Measurements from ENCODE around the gene PIKFYVE. TPM values are rescaled to one million over a fixed set of nuclear protein-coding genes. Genes with fewer than 3 reads are reported as not detected.

The PIKFYVE gene
- total and polyA plus RNA-seq, 10 of the 15 experiments (the other 5 are each of a cell fraction or from before 2014, with no cell fraction given) = 5.2 to 41.7 (median 19.6) TPM

GRCh38 chr2:208384637-208385036 is 118.6 kb downstream of the PIKFYVE start (continued):
- TF ChIP-seq ZNF687 (IDR thresholded peaks at IDR 0.05) (no peak), ETV6 (conservative IDR thresholded peaks at IDR 0.05 in 1 of 2, IDR thresholded peaks at IDR 0.05 in 1 of 2; ENCODE audit: borderline replicate concordance in 1 of 2, low read depth in 1 of 2) (no peak), NFXL1 (IDR thresholded peaks at IDR 0.05; ENCODE audit: borderline replicate concordance) (no peak)

GRCh38 chr2:208386541-208386940 is 120.5 kb downstream of the PIKFYVE start:
- H3K4me2 ChIP-seq (ENCODE audit: control insufficient read depth, insufficient read depth) = no peak overlapping the region
- BruUV-seq (replicated peaks) = no TSS peak
- no peaks in the 10 kb centered on the region for H3K36me3 ChIP-seq (ENCODE audit: control insufficient read depth in 2 of 2, insufficient read depth in 2 of 2, low read length in 1 of 2)
- intact Hi-C loops (cut with micrococcal nuclease; ENCODE audit: unreplicated experiment) = no loop called here
- no peak for DNase-seq (ENCODE audit: low read depth, low spot score)
- no peak overlapping the region for H3K9ac ChIP-seq (ENCODE audit: control insufficient read depth, insufficient read depth, low read length)
- SMC1A ChIA-PET (ENCODE audit: uncharacterized antibody, unreplicated experiment) = interaction anchor here (0.8 to 1.2 kb wide), 3 partner anchors 10 to 20 kb away, joined by 3 read pairs; no protein-coding TSS in a partner anchor
- peaks cover 0 to 4% of the 10 kb centered on the region in 2 experiments; a peak in 1 of 4 replicates for H3K27me3 ChIP-seq (replicated peaks in 1 of 2; ENCODE audit: control insufficient read depth in 2 of 2, insufficient read depth in 2 of 2, low read length in 1 of 2)
- no peak for FAIRE-seq
- no peaks in the 10 kb centered on the region for H3K9me3 ChIP-seq (replicated peaks; ENCODE audit: control insufficient read depth, insufficient read depth, low read length)
- no peak for ATAC-seq
- H2AFZ ChIP-seq (ENCODE audit: control insufficient read depth, low read depth, low read length) = no peak overlapping the region
- H3K27ac ChIP-seq (ENCODE audit: control insufficient read depth, insufficient read depth) = no peak overlapping the region
- RAD21 ChIA-PET (ENCODE audit: unreplicated experiment) = no interaction called here
- WGBS (ENCODE audit: insufficient coverage, insufficient replicate concordance, low lambda C conversion rate, missing lambda C conversion rate) = 0% methylated on average over 2 of the region's 2 CpGs
- CTCF ChIA-PET = interaction anchor here (0.7 to 1.9 kb wide), 2 partner anchors 13 to 113 kb away, joined by 3 to 6 read pairs; no protein-coding TSS in a partner anchor
- no peaks in the 10 kb centered on the region for H4K20me1 ChIP-seq (ENCODE audit: control insufficient read depth, insufficient read depth)
- POLR2A ChIA-PET = no interaction called here
- in situ Hi-C loops (cut with MboI) = loop anchor here (25.0 kb wide), 2 partner anchors 1176 to 1801 kb away; no protein-coding TSS in a partner anchor
- H3K79me2 ChIP-seq (ENCODE audit: control insufficient read depth, insufficient read depth, low read length) = no peaks in the 10 kb centered on the region
- no peaks in the 10 kb centered on the region for H3K4me1 ChIP-seq (ENCODE audit: control insufficient read depth, insufficient read depth, low read length)
- no peak overlapping the region for H3K4me3 ChIP-seq
- TF ChIP-seq ZNF274 (IDR thresholded peaks at IDR 0.05; ENCODE audit: insufficient read depth, insufficient read length) (no peak), SREBF2 (IDR thresholded peaks at IDR 0.05; ENCODE audit: low read length) (no peak), TCF12 (IDR thresholded peaks at IDR 0.05; ENCODE audit: low read depth, low read length) (no peak), NFYA (IDR thresholded peaks at IDR 0.05; ENCODE audit: borderline replicate concordance, low read depth, low read length) (no peak), RAD51 (IDR thresholded peaks at IDR 0.05) (no peak), WRNIP1 (IDR thresholded peaks at IDR 0.05; ENCODE audit: borderline replicate concordance, low read depth, low read length) (no peak), MEF2B (IDR thresholded peaks at IDR 0.05; ENCODE audit: partially characterized antibody, poor library complexity, severe bottlenecking) (no peak), HSF1 (IDR thresholded peaks at IDR 0.05; ENCODE audit: low read depth, low read length) (no peak), ZNF207 (IDR thresholded peaks at IDR 0.05; ENCODE audit: borderline replicate concordance) (no peak), JUNB (IDR thresholded peaks at IDR 0.05) (no peak), MTA3 (IDR thresholded peaks at IDR 0.05; ENCODE audit: borderline replicate concordance, low read length) (no peak)

All from GM12878 (cell line).